IgD-negative memory B cell (primary cell): Measurements from ENCODE around the gene UBE2G2. TPM values are rescaled to one million over a fixed set of nuclear protein-coding genes. Genes with fewer than 3 reads are reported as not detected.

Source experiments
- H3K27ac Mint-ChIP-seq, 3 donors: one replicate each; pipeline ENCODE4 v1.8.0; 2020 to 2022; ENCODE audit warnings: mild to moderate bottlenecking in 3 of 3, mixed read lengths in 3 of 3, moderate library complexity in 1 of 3
- H3K27me3 Mint-ChIP-seq: one replicate; pipeline ENCODE4 v1.8.0; 2021; ENCODE audit warnings: mixed read lengths
- H3K36me3 Mint-ChIP-seq: one replicate; pipeline ENCODE4 v1.8.0; 2020; ENCODE audit warnings: mild to moderate bottlenecking, mixed read lengths
- H3K4me1 Mint-ChIP-seq, 3 donors: one replicate each; pipeline ENCODE4 v1.8.0; 2020 to 2022; ENCODE audit warnings: mixed read lengths in 3 of 3, mild to moderate bottlenecking in 1 of 3
- H3K4me3 Mint-ChIP-seq, 4 donors: one replicate each; pipeline ENCODE4 v1.8.0; 2020 to 2022; ENCODE audit warnings: mild to moderate bottlenecking in 4 of 4, mixed read lengths in 4 of 4, moderate library complexity in 3 of 4
- H3K9me3 Mint-ChIP-seq, 3 donors: one replicate each; pipeline ENCODE4 v1.8.0; 2020 to 2021; ENCODE audit warnings: mixed read lengths in 3 of 3, mild to moderate bottlenecking in 1 of 3
- polyA plus RNA-seq: library from polyadenylated mRNA; unstranded; fragments of 300-500 nt; fragmentation: Illumina TruSeq; gene quantifications from one replicate; pipeline ENCODE4 v1.2.3, GENCODE V29; 2021

UBE2G2 gene
- polyA plus RNA-seq, 1 donor from 2014 or later = 55.7 TPM

DNA sequence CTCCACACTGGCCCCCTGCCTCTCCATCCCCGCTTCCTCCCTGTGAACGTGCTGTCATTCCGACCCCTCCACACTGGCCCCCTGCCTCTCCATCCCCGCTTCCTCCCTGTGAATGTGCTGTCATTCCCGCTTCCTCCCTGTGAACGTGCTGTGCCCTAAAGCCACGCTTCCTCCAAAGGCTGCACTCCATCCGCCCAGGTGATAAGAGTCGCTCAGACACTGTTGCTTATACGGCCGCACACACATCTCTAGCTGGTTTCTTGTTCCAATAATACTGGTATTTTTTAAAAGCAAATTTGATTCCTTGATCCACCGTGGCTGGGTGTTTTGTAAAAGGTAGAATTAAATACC, 51.0 kb downstream of the UBE2G2 start:
- Mint-ChIP-seq H3K9me3 (peaks cover 0 to 6% (median 0%) of the 10 kb centered on the region in 3 donors), H3K27me3 (peaks cover 9% of the 10 kb centered on the region), H3K36me3 (no peaks in the 10 kb centered on the region), H3K4me1 (no peaks in the 10 kb centered on the region), H3K4me3 (no peak overlapping the region), H3K27ac (peak overlapping the region in 1 of 3 donors; percentile 61)

DNA sequence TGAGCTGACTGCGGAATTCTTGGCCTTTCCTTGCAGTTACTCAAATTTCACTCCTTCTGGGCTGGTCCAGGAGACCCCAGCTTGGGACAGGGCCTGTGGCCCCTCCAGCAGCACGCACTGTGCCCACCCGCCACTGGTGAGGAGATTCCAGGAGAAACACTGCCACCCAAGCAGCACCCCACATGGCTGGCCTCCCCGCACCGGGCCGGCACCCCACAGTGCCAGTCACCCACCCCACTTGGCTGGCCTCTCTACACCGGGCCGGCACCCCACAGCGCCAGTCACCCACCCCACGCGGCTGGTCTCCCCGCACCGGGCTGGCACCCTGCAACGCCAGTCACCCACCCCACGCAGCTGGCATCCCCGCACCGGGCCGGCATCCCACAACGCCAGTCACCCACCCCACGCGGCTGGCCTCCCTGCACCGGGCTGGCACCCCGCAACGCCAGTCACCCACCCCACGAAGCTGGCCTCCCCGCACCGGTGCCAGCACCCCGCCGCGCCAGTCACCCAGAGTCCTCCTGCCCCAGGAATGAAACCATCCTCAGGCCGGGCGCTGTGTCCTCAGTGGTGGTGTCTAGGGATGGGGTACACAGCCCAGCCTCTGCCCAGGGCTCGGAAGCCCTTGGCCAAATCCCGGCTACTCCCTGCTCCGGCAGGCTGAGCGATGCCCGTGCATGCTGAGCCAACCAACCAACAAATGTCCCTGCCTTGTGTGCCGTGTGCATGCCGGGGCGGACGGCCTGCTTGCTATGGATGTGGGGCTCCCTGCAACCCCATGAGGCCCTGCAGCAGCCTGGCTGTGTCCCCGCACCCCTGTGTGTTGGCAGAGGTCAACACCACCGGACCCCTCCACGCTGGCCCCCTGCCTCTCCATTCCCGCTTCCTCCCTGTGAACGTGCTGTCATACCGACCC, 51.6 kb downstream of the UBE2G2 start:
- Mint-ChIP-seq H3K4me1 (no peaks in the 10 kb centered on the region), H3K27ac (no peak overlapping the region), H3K36me3 (no peaks in the 10 kb centered on the region), H3K4me3 (no peak overlapping the region), H3K27me3 (peaks cover 9% of the 10 kb centered on the region), H3K9me3 (peaks cover 0 to 4% (median 0%) of the 10 kb centered on the region in 3 donors)

DNA sequence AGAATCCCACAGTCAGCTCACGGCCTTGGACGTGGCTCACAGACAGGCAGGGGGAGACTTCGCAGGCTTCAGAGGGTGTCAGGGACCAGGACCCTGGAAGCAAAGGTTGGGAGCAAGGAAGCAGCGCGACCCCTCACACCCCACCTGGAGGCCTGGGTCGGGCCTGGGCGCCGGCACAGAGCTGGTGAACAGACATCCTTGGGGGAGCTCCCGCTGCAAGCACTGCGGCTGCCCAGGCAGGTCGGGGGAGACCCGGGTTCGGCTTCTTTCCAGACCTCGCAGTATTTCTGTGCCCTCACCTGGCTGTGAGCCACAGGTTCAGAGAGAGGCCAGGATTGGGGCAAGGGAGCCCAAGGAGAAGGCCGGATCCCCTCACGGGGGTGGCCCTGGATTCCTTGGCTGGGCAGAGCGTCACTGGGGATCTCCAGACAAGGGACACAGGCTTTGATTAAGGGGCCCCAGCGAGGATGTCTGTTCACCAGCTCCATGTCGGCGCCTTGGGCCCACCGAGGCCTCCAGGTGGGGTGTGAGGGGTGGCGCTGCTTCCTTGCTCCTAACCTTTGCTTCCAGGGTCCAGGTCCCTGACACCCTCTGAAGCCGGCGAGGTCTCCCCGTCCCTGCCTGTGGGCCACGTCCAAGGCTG, 52.4 kb downstream of the UBE2G2 start:
- H3K9me3 Mint-ChIP-seq = no peaks in the 10 kb centered on the region
- H3K4me1 Mint-ChIP-seq = no peaks in the 10 kb centered on the region
- H3K27ac Mint-ChIP-seq = no peak overlapping the region
- no peaks in the 10 kb centered on the region for H3K36me3 Mint-ChIP-seq
- H3K27me3 Mint-ChIP-seq = peaks cover 9% of the 10 kb centered on the region
- H3K4me3 Mint-ChIP-seq = no peak overlapping the region

DNA sequence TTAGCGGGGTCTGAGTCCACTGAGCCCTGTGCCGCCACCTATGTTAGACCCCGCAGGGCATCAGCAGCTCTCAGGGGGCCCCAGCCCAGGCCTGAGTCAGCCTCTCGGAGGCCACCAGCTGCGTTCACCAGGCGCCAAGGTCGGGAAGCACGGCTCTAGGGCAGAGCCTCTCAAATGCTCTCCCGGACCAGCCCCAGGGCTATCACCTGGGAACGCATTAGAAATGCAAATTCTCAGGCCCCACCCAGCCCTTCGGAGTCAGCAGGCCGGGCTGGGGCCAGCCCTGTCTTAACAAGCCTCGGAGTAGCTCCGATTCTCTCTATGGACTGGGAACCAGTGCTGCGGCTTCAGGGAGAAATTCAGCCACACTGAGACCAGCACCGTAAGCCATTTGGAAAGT, 53.0 kb downstream of the UBE2G2 start:
- Mint-ChIP-seq H3K27ac (no peak overlapping the region), H3K9me3 (no peaks in the 10 kb centered on the region), H3K4me1 (no peaks in the 10 kb centered on the region), H3K27me3 (peaks cover 9% of the 10 kb centered on the region), H3K36me3 (no peaks in the 10 kb centered on the region), H3K4me3 (no peak overlapping the region)

DNA sequence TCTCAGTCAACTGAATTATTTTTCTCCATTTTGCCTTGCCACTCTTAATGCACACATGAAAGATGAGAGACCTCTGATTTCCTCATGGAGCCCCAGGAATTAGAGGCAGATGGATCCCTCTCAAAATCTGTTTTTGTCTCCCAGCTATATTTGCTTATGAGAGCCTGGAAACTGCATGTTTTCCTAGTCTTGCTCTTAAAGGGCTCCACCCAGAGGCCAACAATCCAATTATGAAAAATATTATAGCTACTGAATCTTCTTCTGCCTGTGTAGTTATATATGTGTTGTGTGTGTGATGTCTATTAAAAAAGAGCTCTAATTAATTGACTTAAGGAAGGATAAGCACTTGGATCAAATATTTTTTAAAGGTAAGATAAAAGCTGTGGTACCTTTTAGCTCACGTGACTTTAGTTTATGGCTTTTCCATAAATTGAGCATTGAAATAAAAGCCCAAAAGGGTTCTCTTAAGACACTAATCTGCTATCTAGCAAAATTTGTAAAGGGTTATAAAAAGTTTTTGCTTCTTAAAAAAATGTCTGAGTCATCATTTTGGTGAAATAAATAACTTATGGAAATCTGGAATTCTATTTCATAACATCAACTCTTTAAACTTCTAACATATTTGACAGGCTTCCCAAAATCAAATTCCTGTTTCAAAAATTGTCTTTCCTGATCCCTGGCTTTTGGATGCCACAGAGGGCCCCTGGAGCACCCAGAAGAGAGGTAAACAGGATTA, 59.0 kb downstream of the UBE2G2 start:
- Mint-ChIP-seq H3K27ac (no peak overlapping the region), H3K4me3 (no peak overlapping the region), H3K36me3 (no peaks in the 10 kb centered on the region), H3K9me3 (peaks cover 0 to 1% (median 0%) of the 10 kb centered on the region in 3 donors), H3K4me1 (no peaks in the 10 kb centered on the region), H3K27me3 (peaks cover 4% of the 10 kb centered on the region)

DNA sequence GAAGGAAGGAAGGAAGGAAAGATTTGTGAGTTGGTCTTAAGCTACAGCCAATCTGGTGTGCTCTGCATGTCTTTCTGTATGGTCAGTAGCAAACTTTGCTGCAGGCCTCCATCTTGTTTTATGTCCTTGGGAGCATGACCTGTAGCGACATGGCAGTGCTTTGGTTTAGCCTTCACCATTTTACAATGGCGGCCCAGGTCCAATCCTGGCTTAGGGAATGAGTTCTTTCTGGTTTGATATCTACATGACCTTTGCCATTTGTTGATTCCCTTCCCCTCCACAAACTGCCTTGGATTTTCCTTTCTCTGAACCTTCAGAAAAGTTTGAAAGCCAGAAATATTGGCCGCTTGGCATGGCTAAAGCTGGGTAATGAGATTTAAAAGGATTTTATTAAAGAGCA, 59.7 kb downstream of the UBE2G2 start:
- peaks cover 0 to 1% (median 0%) of the 10 kb centered on the region in 3 donors for H3K9me3 Mint-ChIP-seq
- no peaks in the 10 kb centered on the region for H3K36me3 Mint-ChIP-seq
- no peak overlapping the region for H3K27ac Mint-ChIP-seq
- no peak overlapping the region for H3K4me3 Mint-ChIP-seq
- H3K4me1 Mint-ChIP-seq = no peaks in the 10 kb centered on the region
- peaks cover 4% of the 10 kb centered on the region for H3K27me3 Mint-ChIP-seq

DNA sequence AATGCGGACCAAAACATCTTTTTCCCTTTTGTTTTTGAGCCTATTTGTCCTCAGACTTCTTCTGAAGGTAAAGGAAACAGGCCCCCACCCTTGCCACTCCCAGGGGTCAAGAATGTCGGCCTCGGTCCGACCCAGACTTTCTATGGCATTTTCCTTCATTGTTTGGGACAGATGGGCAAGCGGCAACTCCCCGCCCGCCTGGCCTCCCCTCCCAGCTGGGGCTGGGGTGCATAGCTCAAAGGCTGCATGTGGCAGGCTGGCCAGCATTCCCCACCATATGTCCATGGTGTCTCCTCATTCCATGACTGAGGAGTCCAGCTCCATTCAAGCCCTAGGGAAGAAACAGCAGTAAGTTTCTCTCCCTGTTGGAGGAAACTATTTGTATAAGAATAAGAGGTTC, 60.9 kb downstream of the UBE2G2 start:
- Mint-ChIP-seq H3K9me3 (peaks cover 0 to 1% (median 0%) of the 10 kb centered on the region in 3 donors), H3K27me3 (peaks cover 2% of the 10 kb centered on the region), H3K4me3 (peak overlapping the region in 1 of 4 donors; percentile 43), H3K27ac (no peak overlapping the region), H3K4me1 (no peaks in the 10 kb centered on the region), H3K36me3 (no peaks in the 10 kb centered on the region)

DNA sequence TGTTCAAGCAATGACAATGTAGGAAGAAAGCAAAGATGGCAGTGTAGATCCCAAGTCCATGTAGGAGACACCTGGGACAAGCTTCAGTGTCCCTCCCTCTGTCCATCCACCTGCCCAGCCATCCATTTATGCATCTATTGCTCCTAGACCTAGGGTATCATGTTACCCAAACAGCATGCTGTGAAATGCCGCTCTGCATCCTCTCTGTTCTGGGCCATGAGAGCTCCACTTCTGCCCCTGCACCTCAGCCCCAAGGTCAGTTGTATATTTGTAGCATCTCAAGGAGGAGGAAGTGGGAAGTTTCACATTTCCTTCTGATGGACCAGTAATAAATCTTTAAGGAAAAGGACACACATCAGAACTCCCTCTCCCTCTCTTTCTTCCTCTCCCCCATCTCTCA, 62.3 kb downstream of the UBE2G2 start:
- no peak overlapping the region for H3K27ac Mint-ChIP-seq
- no peaks in the 10 kb centered on the region for H3K36me3 Mint-ChIP-seq
- peaks cover 2% of the 10 kb centered on the region for H3K27me3 Mint-ChIP-seq
- H3K4me1 Mint-ChIP-seq = no peaks in the 10 kb centered on the region
- peak overlapping the region in 1 of 4 donors; percentile 41 for H3K4me3 Mint-ChIP-seq
- peaks cover 0 to 1% (median 0%) of the 10 kb centered on the region in 3 donors for H3K9me3 Mint-ChIP-seq

DNA sequence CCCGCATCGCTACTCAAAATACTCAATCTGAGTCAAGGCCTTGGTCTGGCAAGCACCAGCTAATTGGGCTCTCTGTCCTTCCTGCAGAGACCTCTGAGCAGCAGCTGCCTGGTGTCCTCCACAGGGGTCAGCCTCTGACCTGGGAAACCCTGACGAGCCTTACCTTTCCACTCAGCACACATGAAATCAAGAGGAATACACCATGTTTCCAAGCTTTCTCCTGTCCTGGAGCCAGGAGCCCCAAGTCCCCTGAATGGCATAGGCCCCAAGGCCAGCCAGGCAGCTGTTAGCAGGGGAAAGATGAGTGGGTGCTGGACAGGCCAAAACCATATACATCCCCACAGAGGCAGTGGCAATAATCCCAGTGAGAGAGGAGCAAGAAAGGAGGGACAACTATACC, 63.0 kb downstream of the UBE2G2 start:
- no peaks in the 10 kb centered on the region for H3K4me1 Mint-ChIP-seq
- H3K27me3 Mint-ChIP-seq = peaks cover 2% of the 10 kb centered on the region
- no peaks in the 10 kb centered on the region for H3K36me3 Mint-ChIP-seq
- H3K27ac Mint-ChIP-seq = no peak overlapping the region
- peaks cover 0 to 1% (median 0%) of the 10 kb centered on the region in 3 donors for H3K9me3 Mint-ChIP-seq
- no peak overlapping the region for H3K4me3 Mint-ChIP-seq

DNA sequence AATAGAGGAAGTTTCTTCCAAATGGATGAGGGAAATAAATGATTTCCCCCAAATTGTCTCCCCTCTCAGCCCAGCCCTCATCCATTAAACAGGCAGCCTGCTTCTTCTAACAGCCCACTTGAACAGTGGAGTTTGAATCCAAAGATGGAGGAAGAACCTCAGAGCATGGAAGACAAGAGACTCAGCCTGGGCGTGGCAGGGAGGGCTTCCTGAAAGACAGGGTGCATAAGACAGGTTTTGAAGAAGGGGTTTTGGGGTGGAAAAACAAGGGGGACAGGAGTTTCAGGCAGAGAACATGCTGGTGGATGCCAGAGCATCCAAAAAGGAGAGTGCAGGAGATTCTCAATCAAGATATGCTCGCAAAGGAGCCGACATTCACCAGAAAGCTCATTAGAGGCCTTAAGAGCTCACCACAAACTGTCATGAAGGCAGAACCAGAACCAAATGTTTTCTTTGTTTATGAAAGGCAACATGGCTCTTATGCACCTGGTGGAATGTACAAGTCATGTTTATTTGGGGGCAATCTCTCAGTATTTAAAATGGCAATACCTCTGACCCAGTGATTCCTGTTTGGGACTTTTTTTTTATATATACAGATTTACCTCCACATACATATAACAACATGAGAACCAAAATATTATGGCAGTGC, 63.8 kb downstream of the UBE2G2 start:
- Mint-ChIP-seq H3K36me3 (no peaks in the 10 kb centered on the region), H3K4me1 (no peaks in the 10 kb centered on the region), H3K27me3 (peaks cover 2% of the 10 kb centered on the region), H3K4me3 (no peak overlapping the region), H3K9me3 (no peaks in the 10 kb centered on the region), H3K27ac (no peak overlapping the region)

DNA sequence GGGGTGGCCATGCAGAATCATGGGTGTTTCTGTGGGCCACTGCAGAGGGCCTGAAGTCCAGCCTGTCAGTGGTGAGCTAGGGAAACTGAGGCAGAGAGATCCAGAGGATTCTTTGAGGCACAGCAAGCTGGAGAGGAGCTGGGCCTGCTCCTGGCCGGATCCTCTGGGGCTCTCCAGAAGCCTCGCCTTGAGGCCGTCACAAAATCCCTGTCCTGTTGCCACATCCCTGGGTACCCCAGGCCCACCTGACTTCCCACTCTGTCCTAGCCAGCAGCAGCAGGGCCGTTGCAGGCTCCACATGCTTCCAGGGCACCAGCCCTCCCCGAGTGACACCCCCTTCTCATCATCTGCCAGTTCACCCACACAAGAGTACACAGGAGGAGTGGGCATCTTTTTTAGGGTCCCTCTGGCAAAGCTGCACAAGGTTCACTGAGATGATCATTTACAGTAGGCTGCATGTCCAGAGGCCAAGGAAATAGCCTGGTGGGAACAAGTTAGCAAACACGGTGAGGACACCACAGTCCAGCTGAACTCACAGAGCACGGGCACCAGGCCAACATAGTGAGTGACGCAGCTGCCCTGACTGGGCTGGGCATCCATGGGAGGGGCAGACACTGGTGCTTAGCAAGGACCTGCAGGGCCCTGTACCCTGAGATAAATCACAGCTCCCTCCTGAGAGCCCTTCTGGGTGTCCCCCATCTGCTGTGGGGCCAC, 65.2 kb downstream of the UBE2G2 start:
- no peaks in the 10 kb centered on the region for H3K4me1 Mint-ChIP-seq
- peaks cover 2% of the 10 kb centered on the region for H3K27me3 Mint-ChIP-seq
- H3K9me3 Mint-ChIP-seq = no peaks in the 10 kb centered on the region
- no peak overlapping the region for H3K27ac Mint-ChIP-seq
- no peak overlapping the region for H3K4me3 Mint-ChIP-seq
- H3K36me3 Mint-ChIP-seq = no peaks in the 10 kb centered on the region

DNA sequence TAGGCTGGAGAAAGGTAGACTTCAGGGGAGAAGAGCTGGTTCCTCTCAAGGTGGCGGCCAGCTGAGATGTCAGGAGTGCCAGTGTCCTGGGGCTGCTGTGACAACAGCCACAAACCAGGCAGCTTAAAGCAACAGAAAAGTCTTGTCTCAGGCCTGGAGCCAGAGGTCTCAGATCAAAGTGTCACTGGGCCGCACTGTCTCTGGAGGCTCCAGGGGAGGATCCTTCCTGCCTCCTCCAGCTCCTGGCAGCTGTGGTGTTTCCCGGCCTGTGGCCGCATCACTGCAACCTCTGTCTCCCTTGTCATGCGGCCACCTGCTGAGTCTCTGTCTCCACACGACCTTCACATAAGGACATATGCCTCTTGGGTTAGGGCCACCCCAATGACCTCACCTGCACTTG, 65.8 kb downstream of the UBE2G2 start:
- peaks cover 6% of the 10 kb centered on the region for H3K27me3 Mint-ChIP-seq
- no peaks in the 10 kb centered on the region for H3K4me1 Mint-ChIP-seq
- no peaks in the 10 kb centered on the region for H3K9me3 Mint-ChIP-seq
- no peak overlapping the region for H3K27ac Mint-ChIP-seq
- no peak overlapping the region for H3K4me3 Mint-ChIP-seq
- no peaks in the 10 kb centered on the region for H3K36me3 Mint-ChIP-seq

DNA sequence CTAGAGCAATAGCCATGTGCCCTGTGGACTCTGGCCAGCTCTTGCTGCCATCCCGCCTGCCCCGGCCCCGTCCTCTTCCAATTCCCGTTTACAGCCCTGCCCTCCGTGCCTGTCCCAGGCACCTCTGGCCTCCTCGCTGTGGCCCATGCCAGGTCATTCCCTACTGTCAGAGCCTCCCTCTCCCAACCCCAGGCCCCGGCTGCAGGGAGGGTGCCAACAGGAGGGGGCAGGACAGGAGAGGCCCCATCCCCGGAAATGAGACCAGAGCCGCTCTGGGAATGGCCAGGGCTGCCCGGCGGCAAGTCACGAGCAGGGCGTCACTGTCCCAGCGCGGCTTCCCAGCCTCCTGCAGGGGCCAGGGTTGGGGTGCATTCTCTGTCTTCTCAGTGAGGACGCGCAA, 66.8 kb downstream of the UBE2G2 start:
- Mint-ChIP-seq H3K36me3 (no peaks in the 10 kb centered on the region), H3K27me3 (peaks cover 11% of the 10 kb centered on the region), H3K27ac (no peak overlapping the region), H3K4me1 (no peaks in the 10 kb centered on the region), H3K9me3 (no peaks in the 10 kb centered on the region), H3K4me3 (no peak overlapping the region)

DNA sequence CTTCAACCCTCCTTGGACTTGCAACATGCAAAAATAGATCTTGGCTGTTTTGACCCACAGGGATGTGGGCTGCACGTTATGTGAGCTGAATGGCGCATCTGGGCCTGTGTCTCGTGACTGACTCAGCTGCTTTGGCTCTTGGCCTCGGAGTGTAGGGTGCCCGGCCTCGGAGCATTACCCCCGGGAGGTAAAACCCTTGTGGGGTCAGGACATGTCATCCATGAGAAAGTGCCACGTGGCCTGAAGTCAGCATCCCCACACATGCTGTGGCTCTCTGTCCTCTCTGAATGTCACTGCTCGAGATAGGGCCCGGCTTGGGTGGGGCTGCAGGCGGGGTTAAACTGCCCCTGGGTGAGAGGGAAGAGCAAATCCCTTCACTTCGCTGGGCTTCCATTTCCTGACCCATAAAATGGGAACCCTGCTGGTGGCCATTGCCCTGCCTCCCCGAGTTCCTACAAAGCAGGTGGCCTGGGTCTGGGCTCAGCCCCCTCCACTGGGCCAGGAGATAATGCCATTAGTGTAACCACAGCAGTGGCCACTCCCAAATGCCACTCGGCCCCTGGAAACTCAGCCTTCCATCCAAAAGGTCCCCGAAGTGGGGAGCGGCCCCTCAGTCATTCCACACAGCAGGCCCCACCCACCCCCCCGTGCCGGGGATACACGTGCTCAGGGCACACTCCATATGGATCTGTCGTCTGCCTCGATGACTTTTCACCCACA, 67.4 kb downstream of the UBE2G2 start:
- no peaks in the 10 kb centered on the region for H3K9me3 Mint-ChIP-seq
- H3K27ac Mint-ChIP-seq = no peak overlapping the region
- peaks cover 11% of the 10 kb centered on the region for H3K27me3 Mint-ChIP-seq
- no peaks in the 10 kb centered on the region for H3K36me3 Mint-ChIP-seq
- H3K4me1 Mint-ChIP-seq = no peaks in the 10 kb centered on the region
- no peak overlapping the region for H3K4me3 Mint-ChIP-seq
